Motor neuron (in vitro differentiated cells): ENCODE results near the gene EOLA1. TPM values are rescaled to one million over a fixed set of nuclear protein-coding genes. Genes with fewer than 3 reads are reported as not detected.
"Not testable (repeated sequence)": the region's sequence is repeated elsewhere in the genome, so short reads cannot be mapped to it uniquely, and the experiment has no call there.

Experiments
- ATAC-seq, 8 experiments: fragments of 200-7000 bp; cut with Tn5 transposase; replicated peaks in 6 of 8; 2 replicates each; pipeline ENCODE4 v1.8.0; 2021; ENCODE audit warnings: mild to moderate bottlenecking in 8 of 8, moderate library complexity in 8 of 8
- H3K27ac ChIP-seq, 2 donors: fragments of 250-450 bp; sonication (Bioruptor Pico); 2 replicates each; pipeline ENCODE4 v1.9.0; 2021; ENCODE audit warnings: antibody characterized with exemption in 2 of 2, mild to moderate bottlenecking in 2 of 2, moderate library complexity in 1 of 2
- H3K4me1 ChIP-seq, 2 donors: fragments of 250-450 bp; sonication (Bioruptor Pico); replicated peaks in 1 of 2; 2 replicates each; pipeline ENCODE4 v1.6.1; 2021; ENCODE audit warnings: antibody characterized with exemption in 2 of 2, mild to moderate bottlenecking in 2 of 2, moderate library complexity in 1 of 2
- H3K4me3 ChIP-seq, 5 donors: fragments of 250-450 bp; sonication (Bioruptor Pico); 2 replicates each; pipeline ENCODE4 v1.9.0; 2021; ENCODE audit warnings: antibody characterized with exemption in 5 of 5, mild to moderate bottlenecking in 5 of 5, moderate library complexity in 4 of 5
- WGBS, 10 experiments: fragments of 450-650 bp; shearing (Covaris generic); methylation state at CpG; one replicate each; pipeline ENCODE4 v1.0.0; 2022; 5-methylcytosine and 5-hydroxymethylcytosine counted together
- in situ Hi-C, 9 experiments: fragments of 400-800 bp; cut with MboI; loops; one replicate each; pipeline ENCODE4 v1.15.0; 2021; ENCODE audit warnings: low sequenced_read_pairs in 9 of 9, low pct_unique_long_range_greater_than_20kb in 2 of 9; ENCODE audit not compliant: unreplicated experiment in 9 of 9
- total RNA-seq, 8 experiments: library from RNA; unstranded; fragments of 300-600 nt; gene quantifications; 2 replicates each; pipeline versions ENCODE4 v1.2.3 to v1.2.4, GENCODE V29; 2022

Gene EOLA1
- total RNA-seq, 8 experiments from 2014 or later, result 14.6 to 25.7 (median 17.3) TPM

DNA sequence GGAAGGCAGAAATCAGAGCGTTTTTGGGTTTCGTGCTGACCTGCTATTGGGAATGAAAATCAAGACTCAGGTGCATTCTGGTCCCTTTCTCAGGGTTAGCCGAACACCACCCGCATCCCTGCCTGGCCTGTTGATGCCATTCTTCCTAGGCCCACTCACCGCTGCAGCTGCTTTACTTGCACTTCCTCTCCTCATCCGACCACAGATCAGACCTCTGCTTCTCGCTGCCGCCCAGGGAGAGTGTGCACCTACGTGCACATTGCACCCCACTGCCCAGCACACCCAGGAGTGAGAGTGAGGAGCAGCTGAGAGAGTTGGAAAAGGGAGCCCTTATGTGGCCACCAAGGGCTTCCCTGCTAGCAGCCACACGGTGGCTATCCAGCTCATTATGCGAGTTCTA, 3.3 kb upstream of the EOLA1 start:
- WGBS, 10 experiments, result no CpG with 5 or more reads among the region's 11 CpGs
- H3K4me3 ChIP-seq, in situ Hi-C loops: not testable (repeated sequence)

GRCh38 chrX:149539283-149540130, 1.3 kb upstream of the EOLA1 start:
- in situ Hi-C loops, result no loop called here
- peak; percentile 50 to 77 (median 70) for ATAC-seq
- Histone ChIP-seq H3K4me3 (peak overlapping the region; percentile 29 to 84 (median 52)), H3K4me1 (peaks cover 0 to 6% of the 10 kb centered on the region in 2 donors), H3K27ac (peak overlapping the region; percentile 66 to 87)
- WGBS, 10 experiments, result no CpG with 5 or more reads among the region's 34 CpGs

More for the DNA sequence above, 3.3 kb upstream of the EOLA1 start:
- ATAC-seq, H3K4me1 ChIP-seq, H3K27ac ChIP-seq: not testable (repeated sequence)

DNA sequence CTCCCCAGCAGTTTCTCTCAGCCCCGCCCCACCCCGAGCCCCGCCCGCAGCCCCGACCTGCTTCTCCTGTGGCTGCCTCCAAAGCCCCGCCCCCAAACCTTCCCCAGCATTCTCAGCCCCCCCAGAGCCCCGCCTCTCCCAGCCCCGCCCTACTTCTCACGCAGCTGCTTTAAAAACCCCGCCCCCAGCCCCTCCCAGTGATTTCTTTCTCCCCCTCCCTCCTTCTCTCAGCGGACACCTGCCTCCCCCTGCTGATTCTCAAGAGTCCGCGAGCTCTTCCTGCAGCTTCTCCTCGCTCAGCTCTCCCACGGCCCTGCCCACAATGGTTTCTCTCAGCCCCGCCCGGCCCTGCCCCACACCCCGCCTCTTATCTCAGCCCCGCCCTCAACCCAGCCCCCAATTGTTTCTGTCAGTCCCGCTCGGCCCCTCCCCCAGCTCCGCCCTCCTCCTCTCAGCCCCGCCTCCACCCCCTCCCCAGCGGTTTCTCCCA, 636 bp upstream of the EOLA1 start:
- no CpG with 5 or more reads among the region's 24 CpGs for WGBS, 10 experiments
- in situ Hi-C loops, result no loop called here

DNA sequence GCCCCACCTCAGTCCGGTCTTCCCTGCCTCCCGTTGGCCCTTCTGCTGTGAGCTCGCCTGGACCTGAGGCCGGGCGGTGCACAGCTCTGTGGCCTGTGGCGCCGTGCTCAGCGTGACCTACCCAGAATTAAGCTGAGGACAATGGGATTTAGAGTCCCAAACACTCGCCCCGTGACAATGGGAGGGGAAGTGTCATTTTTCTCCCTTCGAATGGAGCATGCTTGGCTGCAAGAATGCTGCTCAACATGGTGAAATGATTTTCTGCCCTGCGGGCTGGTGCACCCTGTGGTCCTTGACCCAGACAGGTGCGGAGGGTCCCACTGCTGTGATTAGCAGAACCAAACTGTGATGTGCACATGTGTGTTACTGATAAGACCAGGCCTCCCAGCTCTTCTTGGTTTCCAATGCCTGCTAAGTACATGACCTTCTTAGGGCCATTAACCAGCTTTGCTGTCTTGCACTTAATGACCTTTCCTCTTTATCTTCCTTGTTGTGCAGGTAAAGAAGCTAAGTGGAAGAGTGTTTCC, 772 bp downstream of the EOLA1 start:
- WGBS, 10 experiments, result 28% methylated on average over 3 of the region's 13 CpGs; no CpG with 5 or more reads in 9 of the 10 experiments
- peak in 1 of 8 experiments; percentile 1 for ATAC-seq
- Histone ChIP-seq H3K27ac (peak overlapping the region; percentile 91 to 97), H3K4me1 (peaks cover 0 to 6% of the 10 kb centered on the region in 2 donors), H3K4me3 (peak overlapping the region; percentile 47 to 96 (median 56))
- in situ Hi-C loops, result no loop called here

More for the DNA sequence above, 636 bp upstream of the EOLA1 start:
- Histone ChIP-seq H3K4me3 (peak overlapping the region; percentile 52 to 96 (median 56)), H3K27ac (peak overlapping the region; percentile 91 to 97), H3K4me1 (peaks cover 0 to 6% of the 10 kb centered on the region in 2 donors)
- peak; percentile 2 to 44 (median 34) for ATAC-seq

DNA sequence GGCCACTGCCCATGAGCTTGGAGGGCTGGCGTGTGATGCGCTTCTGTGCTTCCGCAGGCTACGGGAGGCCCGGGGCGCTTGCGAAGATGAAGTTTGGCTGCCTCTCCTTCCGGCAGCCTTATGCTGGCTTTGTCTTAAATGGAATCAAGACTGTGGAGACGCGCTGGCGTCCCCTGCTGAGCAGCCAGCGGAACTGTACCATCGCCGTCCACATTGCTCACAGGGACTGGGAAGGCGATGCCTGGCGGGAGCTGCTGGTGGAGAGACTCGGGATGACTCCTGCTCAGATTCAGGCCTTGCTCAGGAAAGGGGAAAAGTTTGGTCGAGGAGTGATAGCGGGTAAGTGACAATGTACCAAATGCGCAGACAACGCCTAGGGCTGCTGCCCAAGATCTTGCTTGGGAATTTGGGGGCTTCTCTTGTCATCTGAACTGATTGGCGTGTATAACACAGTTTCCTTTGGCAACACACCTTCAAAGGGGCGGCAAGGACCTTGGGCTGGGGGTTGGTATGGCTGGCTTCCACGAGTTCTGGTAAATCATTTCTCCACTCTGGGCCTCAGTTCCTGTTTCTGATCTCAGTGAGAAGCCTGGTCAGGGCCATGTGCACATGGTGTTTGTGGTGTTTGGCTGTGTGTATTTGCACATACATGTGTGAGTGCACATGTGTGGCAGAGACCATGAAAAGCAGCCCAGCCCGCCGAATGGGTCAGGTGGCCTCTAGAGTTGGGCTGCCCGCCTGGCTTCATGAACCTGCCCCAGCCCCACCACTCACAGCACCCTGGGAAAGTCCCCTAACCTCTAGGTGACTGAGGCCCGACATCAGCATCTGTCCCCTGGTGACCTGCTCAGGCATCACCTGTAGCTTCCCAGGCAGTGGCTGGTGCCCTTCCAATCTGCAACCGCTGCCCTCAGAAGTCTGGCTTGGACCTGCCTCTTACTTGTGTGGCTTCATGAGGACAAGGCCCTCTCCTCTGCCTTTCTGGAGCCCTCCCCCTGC, 5.0 kb downstream of the EOLA1 start:
- no CpG with 5 or more reads among the region's 29 CpGs for WGBS, 10 experiments
- H3K27ac ChIP-seq, H3K4me3 ChIP-seq, ATAC-seq, H3K4me1 ChIP-seq, in situ Hi-C loops: not testable (repeated sequence)

DNA sequence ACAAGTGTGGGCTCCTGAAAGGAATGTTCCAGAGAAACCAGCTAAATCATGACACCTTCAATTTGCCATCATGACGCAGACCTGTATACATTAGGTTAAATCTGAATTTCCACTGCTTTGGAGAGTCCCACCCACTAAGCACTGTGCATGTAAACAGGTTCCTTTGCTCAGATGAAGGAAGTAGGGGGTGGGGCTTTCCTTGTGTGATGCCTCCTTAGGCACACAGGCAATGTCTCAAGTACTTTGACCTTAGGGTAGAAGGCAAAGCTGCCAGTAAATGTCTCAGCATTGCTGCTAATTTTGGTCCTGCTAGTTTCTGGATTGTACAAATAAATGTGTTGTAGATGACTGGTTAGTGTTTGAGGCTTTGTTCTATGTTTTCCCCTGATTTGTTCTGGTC, 6.2 kb downstream of the EOLA1 start:
- in situ Hi-C loops, H3K27ac ChIP-seq, H3K4me3 ChIP-seq, H3K4me1 ChIP-seq, ATAC-seq: not testable (repeated sequence)
- no CpG with 5 or more reads among the region's 1 CpG for WGBS, 10 experiments

DNA sequence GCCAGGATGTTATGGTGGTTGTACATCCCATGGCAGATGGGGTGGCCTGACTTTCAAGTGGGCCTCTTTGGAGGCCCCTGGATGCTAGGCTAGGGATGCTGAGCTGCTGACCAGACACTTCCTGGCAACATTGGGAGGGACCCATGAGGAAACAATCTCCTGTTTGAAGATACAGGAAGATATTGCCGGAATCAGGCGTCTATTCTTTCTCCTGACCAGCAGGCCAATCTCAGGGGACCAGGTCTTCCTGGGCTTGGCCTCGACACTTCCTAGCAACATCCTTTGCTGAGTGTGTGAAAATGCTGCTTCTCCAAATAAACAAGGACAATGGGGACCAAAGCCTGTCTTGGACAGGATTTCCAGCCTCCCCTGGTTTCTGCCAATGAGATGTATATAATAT, 7.0 kb downstream of the EOLA1 start:
- H3K4me1 ChIP-seq, H3K27ac ChIP-seq, ATAC-seq, in situ Hi-C loops, H3K4me3 ChIP-seq: not testable (repeated sequence)
- WGBS, 10 experiments, result no CpG with 5 or more reads among the region's 3 CpGs

- in situ Hi-C loops, ATAC-seq: not testable (repeated sequence)
These were observed 8.9 kb downstream of the EOLA1 start, which contains the start of gene HSFX3 for GRCh38 chrX:149549701-149550100. Gene HSFX3 (minus strand): TSS chrX:149549924. CDS start chrX:149549852, 72 bp downstream.

DNA sequence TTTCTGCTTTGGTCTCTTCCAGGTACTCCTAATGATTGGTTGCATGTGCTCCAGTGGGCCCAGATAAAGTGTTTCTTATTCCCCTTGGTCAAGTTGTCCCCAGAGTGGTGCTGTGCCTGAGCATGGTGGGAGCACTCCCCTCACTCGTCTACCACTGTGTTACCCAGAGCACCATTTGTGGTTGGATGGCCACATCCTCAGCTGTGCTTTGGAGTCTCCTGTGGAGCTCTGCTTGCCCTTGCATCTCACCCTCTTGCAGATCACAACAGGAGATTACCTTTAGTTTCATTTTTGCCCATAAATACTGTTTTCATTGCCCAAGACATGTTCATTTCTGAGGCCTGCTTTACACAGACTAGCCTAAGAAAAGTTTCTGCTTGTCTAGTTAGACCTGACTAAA, 9.6 kb downstream of the EOLA1 start:
- H3K4me3 ChIP-seq, ATAC-seq, in situ Hi-C loops, H3K4me1 ChIP-seq, H3K27ac ChIP-seq: not testable (repeated sequence)
- WGBS, 10 experiments, result no CpG with 5 or more reads among the region's 1 CpG

More at GRCh38 chrX:149549701-149550100, 8.9 kb downstream of the EOLA1 start, which contains the start of gene HSFX3:
- H3K4me1 ChIP-seq, H3K4me3 ChIP-seq, H3K27ac ChIP-seq: not testable (repeated sequence)
- no CpG with 5 or more reads among the region's 6 CpGs for WGBS, 10 experiments

DNA sequence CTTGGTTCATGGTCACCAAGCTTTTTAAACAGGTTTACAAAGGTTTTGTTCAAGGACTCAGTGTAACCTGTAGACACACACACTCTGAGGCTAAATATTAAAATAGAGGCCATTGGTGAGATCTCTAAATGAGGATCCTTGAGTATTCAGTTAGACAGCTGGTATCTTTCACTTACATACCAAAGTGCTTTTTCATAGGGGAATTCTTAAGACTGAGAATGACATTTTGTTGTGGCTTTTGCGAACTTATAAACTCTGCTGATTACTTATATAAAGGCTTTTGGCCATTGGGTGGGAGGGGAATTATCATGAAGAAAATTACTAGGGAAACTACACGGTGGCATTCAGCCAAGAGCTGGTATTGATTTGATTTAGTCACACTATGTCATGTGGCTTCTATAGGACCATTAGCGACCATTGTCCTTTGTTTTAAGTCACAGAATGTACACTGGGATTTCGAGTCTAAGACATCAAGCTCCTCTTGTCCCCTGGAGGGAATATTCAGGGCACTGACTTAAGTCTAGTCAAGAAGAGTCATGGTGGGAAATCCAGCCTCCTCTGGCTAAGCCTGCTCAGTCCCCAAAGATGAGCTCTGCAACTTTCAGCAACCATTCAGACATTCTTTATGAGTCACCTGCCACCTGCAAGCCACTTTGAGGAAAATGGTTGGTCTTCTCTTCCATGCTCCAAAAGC, 10.6 kb downstream of the EOLA1 start:
- H3K4me1 ChIP-seq, ATAC-seq, H3K27ac ChIP-seq, H3K4me3 ChIP-seq, in situ Hi-C loops: not testable (repeated sequence)
- WGBS, 10 experiments, result no CpG with 5 or more reads among the region's 4 CpGs

DNA sequence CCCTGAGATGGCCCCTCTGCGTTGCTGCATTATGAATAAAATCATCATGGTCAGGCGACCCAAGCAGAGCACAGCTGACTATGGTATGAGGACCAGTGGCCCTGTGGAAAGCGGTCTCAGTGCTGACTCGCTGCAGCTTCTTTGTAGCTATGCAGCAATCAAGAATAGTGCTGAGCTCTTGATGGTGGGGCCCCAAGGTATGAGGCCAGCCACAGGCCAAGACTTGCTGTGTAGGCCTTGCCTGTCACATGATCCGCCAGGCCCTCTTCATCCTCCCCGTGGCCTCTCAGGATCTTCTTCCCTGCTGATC, 11.1 kb downstream of the EOLA1 start:
- WGBS, 10 experiments, result no CpG with 5 or more reads among the region's 6 CpGs
- H3K4me1 ChIP-seq, H3K27ac ChIP-seq, H3K4me3 ChIP-seq, ATAC-seq, in situ Hi-C loops: not testable (repeated sequence)

DNA sequence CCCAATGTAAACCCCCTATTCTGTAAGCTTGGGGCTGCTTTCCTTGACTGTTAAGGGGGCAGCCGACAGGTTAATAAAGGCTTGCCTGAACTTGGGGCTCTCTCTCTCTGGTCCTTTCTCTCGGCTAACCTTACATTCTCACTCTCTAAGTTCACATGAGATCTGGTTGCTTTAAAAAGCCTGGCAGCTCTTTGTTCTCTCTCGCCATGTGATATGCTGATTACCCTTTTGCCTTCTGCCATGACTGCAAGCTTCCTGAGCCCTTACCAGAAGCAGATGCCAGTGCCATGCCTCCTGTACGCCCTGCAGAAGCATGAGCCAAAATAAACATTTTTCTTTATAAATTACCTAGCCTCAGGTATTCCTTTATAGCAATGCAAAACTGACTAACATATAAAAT, 14.4 kb downstream of the EOLA1 start:
- H3K4me1 ChIP-seq, ATAC-seq, H3K27ac ChIP-seq, H3K4me3 ChIP-seq, in situ Hi-C loops: not testable (repeated sequence)
- WGBS, 10 experiments, result no CpG with 5 or more reads among the region's 4 CpGs
